ENCODE results near the gene NCAM1.

NCAM1 gene

DNA sequence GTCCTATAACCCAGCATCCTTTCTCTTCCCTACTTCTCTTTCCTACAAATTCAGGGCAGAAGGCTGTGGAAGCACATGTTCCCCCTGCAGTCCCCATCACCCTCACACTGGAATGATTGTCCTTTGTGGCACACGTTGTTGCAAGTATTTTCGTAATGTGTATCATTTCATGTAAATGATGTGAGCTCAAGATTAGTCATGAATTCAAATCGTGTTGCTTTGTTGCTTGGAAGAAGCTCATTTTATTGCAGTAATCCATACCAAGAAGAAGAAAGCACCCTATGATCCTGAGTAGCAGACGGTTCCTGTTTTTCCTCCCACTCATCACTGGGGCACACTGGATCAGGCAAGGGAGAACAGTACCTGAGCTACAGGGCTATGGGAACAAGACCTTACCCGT is 173.4 kb downstream of the NCAM1 start:
- no peak for DNase-seq

GRCh38 chr11:113137713-113138529 is 176.7 kb downstream of the NCAM1 start:
- DNase-seq, result no peak

DNA sequence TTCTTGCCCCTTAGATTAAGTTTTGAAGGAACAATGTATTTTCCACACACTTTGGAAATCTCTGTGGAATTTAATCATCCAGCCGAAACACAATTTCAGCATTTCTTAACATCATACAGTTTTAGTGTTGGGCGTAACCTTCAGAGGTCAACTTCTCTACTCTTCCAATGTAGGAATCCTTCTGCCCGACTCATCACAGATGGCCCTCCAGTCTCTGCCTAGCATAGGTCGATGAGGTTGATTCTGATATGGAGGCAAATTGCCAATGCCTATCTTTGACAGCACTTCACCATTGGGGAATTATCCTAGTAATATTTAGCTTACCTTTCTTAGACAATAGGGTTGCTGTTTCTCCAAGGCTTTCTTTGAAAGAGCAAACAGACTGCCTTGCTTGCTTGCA is 177.5 kb downstream of the NCAM1 start:
- no peak for DNase-seq

GRCh38 chr11:113141010-113141409 is 179.8 kb downstream of the NCAM1 start:
- DNase-seq, result no peak

DNA sequence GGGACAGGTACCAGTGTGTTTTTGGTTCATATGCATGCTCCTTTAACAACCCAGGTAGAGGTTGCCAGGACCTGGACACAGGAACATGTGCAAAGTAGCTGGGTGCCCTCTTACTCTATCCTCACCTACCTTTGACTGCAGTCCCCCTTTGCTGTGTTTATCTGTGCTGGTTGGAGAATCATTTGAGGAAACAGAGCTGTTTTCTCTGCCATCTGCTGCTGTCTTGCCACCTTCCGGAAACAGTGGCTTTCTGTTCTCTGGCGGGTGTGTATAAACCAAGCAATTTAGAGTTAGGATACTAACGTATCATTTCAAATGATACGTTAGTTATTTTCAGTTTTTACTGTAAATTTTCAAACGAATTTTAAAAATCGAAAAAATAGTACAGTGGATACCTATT is 181.3 kb downstream of the NCAM1 start:
- DNase-seq, result no peak

- no peak for DNase-seq
Observed at GRCh38 chr11:113147249-113147648, 186.0 kb downstream of the NCAM1 start.

DNA sequence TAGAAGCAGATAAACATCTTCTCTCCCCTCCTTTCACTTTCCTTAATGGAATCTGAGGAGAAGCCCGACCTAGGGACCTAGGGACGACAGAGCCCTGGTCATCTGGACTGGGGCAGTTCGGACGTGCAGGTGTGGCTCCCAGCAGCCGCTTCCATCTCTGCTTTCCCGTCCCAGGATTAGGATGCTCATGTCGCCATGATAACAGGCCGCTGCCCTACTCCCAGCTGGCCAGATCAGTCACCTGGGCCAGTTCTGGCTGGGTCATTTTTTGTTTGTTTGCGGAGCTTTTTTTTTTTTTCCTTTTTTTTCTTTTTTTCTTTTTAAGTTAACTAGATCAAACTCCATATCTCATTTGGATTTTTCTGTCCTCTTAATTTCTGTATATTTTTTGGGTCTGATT is 186.9 kb downstream of the NCAM1 start:
- no peak for DNase-seq

GRCh38 chr11:113148652-113149051 is 187.4 kb downstream of the NCAM1 start:
- DNase-seq, result no peak

DNA sequence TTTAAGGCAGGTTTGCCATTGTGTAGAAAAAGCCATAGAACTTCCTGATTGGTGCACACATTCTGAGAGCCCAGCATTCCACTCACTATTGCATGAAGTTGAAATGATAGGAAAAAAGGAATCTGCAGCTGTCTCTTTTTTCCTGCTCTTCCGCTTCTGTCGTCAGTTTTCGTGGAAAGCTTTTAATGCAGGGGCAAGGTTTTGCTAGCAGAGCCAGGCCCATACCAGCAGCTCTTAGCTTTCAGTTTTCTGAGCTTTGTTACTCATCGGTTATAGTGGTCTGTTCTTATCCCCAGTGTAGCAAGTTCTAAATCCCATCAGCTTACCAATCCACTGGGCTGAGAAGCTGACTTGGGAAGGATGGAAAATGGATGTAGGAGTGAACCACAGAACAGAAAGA is 190.3 kb downstream of the NCAM1 start:
- no peak for DNase-seq

DNA sequence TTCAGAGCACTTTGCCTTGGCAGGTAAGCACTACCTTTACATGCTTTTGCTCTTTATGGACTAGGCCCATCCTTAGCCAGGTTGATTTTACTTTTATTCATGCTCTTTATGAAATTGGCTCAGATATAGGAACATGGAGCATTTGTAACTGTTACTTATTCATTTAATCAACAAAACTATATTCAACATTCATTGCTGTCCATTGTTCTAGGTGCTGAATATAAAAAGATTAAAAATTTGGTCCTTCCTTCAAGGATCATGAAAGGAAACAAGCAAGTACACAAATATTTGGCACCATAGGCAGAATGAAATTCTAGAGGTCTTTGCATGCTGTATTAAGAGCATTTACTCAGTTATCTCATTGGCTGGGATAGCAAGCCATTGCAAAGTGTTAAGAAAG is 191.3 kb downstream of the NCAM1 start:
- no peak for DNase-seq

GRCh38 chr11:113153847-113154246 is 192.6 kb downstream of the NCAM1 start:
- DNase-seq, result no peak

GRCh38 chr11:113159988-113160807 is 199.0 kb downstream of the NCAM1 start:
- no peak for DNase-seq

DNA sequence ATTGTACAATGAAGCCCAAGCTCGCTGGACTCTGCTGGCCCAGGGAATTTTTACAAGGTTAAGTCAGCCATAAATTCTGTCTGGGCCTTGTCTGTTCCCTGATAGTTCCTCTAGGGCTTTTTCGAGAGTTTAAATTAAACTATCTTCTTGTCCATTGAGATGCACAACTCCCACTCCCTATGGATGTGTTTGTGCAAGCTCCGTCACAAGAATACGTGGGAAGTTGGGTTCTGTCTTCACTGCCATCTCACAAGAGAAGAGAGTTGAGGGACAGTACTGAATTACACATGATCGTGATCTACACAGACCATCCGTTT is 199.5 kb downstream of the NCAM1 start:
- DNase-seq, result no peak

- DNase-seq, result no peak
Observed at GRCh38 chr11:113161711-113162591, 200.7 kb downstream of the NCAM1 start.

GRCh38 chr11:113162592-113162962 is 201.4 kb downstream of the NCAM1 start:
- DNase-seq, result no peak

GRCh38 chr11:113163291-113164030 is 202.2 kb downstream of the NCAM1 start:
- no peak for DNase-seq

DNA sequence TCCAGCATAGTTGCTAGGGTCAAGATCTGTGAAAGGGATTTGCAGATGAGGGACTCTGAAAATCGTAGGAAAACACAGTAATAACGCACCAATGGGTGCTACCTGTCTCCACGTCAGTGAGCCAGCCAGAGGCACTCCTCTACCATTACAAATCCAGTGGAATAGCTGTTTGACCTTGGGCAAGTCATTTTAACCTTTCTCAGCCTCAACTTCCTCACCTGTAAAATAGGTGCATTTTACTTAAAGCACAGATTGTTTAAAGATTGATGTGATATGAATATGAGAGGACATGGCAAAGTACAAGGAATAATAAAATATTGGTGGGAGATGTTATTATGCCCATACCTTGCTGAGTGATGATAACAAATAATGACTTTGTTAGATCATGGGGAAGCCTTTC is 205.1 kb downstream of the NCAM1 start:
- DNase-seq, result no peak

DNA sequence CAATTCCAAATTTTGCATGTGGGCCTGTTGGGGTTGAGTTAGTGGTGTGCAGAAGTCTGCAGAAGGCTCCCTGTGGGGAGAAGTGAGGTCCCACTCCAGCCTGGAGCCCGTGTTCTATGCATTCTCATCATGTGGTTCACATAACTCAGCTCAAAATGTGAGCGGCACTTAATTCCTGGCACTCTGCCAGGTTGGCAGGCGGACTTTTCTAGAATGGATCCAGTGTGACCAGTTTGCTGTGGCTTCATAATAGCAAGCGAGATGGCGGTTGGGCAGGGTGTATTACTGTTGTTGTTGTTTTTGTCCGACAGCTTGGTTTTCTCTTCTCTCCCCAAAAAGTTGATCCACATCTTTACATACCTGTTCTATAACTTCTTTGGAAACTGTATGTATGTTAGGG is 206.4 kb downstream of the NCAM1 start:
- DNase-seq, result no peak

GRCh38 chr11:113168354-113169342 is 207.4 kb downstream of the NCAM1 start:
- DNase-seq, result no peak

GRCh38 chr11:113172382-113172951 is 211.2 kb downstream of the NCAM1 start:
- no peak for DNase-seq

DNA sequence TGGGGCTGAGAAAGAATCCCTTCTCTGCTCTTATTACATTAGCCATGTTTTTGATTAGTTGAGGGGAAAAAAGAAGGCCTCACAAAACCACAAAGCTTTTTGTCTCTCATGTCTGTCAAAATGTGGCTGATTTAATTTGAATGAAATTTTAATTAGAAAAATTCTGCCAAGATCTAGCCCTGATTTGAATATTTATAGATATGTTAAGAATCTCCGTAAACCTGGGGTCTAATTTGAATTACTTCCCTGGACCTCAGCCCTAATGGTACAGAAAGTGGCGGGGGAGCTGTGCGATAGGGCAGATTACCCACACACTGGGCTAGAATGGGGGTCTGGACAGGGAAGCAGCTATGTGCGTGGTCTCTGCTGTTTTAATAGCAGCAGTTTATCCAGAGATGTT is 211.9 kb downstream of the NCAM1 start:
- no peak for DNase-seq

Measured in activated CD4-positive, alpha-beta T cell treated with anti-CD3 and anti-CD28 coated beads for 4 hours (primary cell).